ENCODE results near the gene POLN. TPM values are rescaled to one million over a fixed set of nuclear protein-coding genes. Genes with fewer than 3 reads are reported as not detected.

POLN gene
- total RNA-seq, 1 donor from 2014 or later, result 0.29 TPM

DNA sequence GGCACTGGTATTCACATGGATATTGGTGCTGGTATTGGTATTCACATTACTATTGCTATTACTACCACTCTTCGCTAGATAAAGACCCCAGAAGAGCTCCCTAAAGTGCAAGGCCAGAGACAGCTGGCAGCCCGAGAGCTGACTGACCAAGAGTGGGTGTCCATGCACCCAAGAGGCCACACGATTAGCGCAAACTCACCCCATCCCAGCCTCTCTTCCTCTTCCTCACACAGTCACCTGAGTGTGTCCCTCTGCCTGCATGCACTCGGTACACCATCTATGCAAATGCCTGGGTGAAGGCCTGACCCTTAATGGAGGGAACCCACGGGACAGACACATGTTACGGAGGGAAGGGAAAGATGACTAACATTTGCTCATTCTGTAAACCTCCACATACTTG is 86.7 kb downstream of the POLN start:
- TF ChIP-seq, protein P1, sequence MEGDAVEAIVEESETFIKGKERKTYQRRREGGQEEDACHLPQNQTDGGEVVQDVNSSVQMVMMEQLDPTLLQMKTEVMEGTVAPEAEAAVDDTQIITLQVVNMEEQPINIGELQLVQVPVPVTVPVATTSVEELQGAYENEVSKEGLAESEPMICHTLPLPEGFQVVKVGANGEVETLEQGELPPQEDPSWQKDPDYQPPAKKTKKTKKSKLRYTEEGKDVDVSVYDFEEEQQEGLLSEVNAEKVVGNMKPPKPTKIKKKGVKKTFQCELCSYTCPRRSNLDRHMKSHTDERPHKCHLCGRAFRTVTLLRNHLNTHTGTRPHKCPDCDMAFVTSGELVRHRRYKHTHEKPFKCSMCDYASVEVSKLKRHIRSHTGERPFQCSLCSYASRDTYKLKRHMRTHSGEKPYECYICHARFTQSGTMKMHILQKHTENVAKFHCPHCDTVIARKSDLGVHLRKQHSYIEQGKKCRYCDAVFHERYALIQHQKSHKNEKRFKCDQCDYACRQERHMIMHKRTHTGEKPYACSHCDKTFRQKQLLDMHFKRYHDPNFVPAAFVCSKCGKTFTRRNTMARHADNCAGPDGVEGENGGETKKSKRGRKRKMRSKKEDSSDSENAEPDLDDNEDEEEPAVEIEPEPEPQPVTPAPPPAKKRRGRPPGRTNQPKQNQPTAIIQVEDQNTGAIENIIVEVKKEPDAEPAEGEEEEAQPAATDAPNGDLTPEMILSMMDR (conservative IDR thresholded peaks at IDR 0.05; ENCODE audit: low read depth, low read length), result no peak
- H3K4me3 ChIP-seq (ENCODE audit: low read depth, low read length), result no peak overlapping the region
- DNase-seq (ENCODE audit: low read depth), result no peak

GRCh38 chr4:2154215-2154740 is 87.6 kb downstream of the POLN start:
- TF ChIP-seq, protein P1 (conservative IDR thresholded peaks at IDR 0.05; ENCODE audit: low read depth, low read length), result no peak
- no peak for DNase-seq (ENCODE audit: low read depth)
- no peak overlapping the region for H3K4me3 ChIP-seq (ENCODE audit: low read depth, low read length)

DNA sequence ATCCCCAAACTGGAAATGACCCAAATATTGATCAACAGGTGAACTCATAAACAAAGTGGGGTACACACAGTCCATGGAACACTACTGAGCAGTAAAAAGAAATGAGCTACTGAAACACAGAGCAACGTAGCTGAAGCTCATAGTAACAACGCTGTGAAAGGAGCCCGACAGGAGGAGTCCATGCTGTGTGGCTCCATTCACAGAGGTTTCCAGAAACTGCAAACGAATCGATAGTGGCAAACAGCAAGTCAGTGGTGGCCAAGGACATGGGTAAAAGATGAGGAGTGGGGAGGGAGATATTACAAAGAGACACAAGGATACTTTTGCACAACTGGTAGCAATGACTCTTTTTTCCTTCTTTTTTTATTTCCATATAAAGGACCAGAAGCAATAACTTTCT is 90.4 kb downstream of the POLN start:
- DNase-seq (ENCODE audit: low read depth), result no peak
- H3K4me3 ChIP-seq (ENCODE audit: low read depth, low read length), result no peak overlapping the region
- TF ChIP-seq, protein P1 (conservative IDR thresholded peaks at IDR 0.05; ENCODE audit: low read depth, low read length), result no peak

GRCh38 chr4:2150076-2150475 is 91.8 kb downstream of the POLN start:
- TF ChIP-seq, protein P1 (conservative IDR thresholded peaks at IDR 0.05; ENCODE audit: low read depth, low read length), result no peak
- no peak for DNase-seq (ENCODE audit: low read depth)
- H3K4me3 ChIP-seq (ENCODE audit: low read depth, low read length), result no peak overlapping the region

- no peak for DNase-seq (ENCODE audit: low read depth)
- TF ChIP-seq, protein P1 (conservative IDR thresholded peaks at IDR 0.05; ENCODE audit: low read depth, low read length), result no peak
- no peak overlapping the region for H3K4me3 ChIP-seq (ENCODE audit: low read depth, low read length)
These were observed 99.1 kb downstream of the POLN start for GRCh38 chr4:2142630-2143427.

- H3K4me3 ChIP-seq (ENCODE audit: low read depth, low read length), result no peak overlapping the region
- TF ChIP-seq, protein P1 (conservative IDR thresholded peaks at IDR 0.05; ENCODE audit: low read depth, low read length), result no peak
- DNase-seq (ENCODE audit: low read depth), result no peak
These were observed 100.0 kb downstream of the POLN start for GRCh38 chr4:2141762-2142451.
